Pulmonary artery endothelial cell (primary cell): ENCODE data around the gene CHI3L1. TPM values are rescaled to one million over a fixed set of nuclear protein-coding genes. Genes with fewer than 3 reads are reported as not detected.
"Not testable (repeated sequence)": the region's sequence is repeated elsewhere in the genome, so short reads cannot be mapped to it uniquely, and the experiment has no call there.

Source experiments
- DNase-seq: peaks from one replicate; pipeline ENCODE4 v3.0.0-alpha.2; 2011; ENCODE audit warnings: low read depth, low spot score
- total RNA-seq: library from RNA; depleted of rRNA; stranded (reverse); fragments of >200 nt; gene quantifications from 2 replicates; pipeline ENCODE4 v1.2.3, GENCODE V29; 2014

The CHI3L1 gene
- not detected in 2 replicates for total RNA-seq

DNA sequence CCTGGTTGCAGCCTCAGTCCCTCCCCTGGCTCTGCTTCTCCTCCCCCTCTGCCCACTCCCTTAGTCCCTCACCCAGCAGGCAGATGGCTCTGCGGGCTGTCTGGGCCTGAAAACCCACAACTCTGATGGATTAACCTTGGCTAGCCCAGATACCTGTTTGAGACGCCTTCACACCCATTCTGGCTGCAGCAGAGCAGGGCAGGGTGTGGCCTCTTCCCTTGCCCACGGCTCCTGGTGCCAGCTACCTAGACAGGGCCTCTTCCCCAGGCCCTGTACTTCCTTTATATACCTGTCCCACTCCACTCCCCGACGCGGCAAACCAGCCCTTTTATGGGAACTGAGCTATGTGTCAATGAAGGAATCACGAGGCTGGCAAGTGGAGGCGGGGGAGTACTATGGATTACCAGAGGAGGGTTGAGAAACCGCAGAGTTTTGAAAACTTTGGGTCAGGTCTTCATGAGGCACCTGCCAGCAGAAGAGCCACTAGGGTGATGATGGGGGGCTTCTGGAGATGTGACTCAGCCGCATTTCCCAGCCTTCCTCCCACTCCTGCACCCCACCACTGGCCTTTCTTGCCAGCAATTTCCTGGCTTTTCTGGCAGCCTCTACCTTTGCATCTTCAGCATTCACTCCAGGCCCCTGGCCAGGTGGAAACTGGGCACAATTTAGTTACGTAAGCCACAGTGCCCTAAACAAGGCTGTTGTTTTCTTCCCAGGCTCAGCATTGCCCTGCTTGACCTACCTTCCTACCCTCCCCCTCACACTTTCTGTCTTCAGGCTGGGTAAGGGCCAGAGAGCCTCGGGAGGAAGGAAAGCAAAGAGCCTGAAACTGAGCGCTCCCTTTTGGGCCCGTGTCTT, at the start of gene CHI3L1:
Gene CHI3L1 (minus strand): TSS at position 259 of the 858 bp plus-strand sequence. CDS start 81 bp downstream, at position 178.
- no peak for DNase-seq

DNA sequence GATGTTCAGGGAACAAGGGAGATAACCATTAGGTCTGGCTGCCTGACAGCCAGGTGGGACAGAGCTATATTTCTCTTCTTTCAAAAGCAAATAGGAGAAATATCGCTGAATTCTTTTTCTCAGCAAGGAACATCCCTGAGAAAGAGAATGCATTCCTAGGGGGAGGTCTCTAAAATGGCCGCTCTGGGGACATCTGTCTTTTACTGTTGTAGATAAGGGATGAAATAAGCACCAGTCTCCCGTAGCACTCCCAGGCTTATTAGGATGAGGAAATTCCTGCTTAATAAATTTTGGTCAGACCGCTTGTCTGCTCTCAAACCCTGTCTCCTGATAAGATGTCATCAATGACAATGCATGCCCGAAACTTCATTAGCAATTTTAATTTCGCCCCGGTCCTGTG, 48.4 kb upstream of the CHI3L1 start:
- DNase-seq = not testable (repeated sequence)

DNA sequence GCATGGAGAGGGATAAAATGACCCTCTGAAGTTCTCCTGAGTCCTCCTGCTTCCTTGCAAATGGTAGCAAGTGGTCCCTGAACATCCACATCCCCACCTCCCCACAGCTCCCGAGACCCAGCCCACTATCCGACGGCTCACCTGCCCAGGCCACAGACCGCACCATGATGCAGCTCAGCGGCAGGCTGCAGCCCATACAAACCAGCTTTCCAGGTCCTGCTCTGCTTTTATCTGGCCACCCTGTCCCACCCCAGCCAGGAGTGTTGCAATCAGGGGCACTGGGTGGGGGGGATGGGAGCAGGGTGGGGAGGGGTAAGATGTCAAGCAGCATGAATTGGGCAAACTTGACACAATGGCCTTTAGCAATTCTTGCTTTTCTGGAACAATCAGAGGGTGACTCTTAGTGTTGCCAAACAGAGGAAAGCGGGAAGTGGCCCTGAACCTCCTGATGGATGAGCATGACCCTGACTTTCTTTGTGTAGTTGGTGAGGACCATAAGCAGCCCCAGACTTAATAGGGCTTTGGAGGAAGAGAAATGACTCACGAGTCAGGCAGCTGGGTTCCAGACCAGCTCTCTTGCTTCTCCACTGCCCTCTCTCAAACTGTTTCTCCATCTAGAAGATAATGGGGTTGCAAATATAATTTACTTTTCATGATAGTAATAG, 43.1 kb upstream of the CHI3L1 start, which contains the start of gene CHIT1:
Gene CHIT1 (minus strand): TSS at position 203 of the 665 bp plus-strand sequence. CDS start 37 bp downstream, at position 166.
- DNase-seq = no peak

DNA sequence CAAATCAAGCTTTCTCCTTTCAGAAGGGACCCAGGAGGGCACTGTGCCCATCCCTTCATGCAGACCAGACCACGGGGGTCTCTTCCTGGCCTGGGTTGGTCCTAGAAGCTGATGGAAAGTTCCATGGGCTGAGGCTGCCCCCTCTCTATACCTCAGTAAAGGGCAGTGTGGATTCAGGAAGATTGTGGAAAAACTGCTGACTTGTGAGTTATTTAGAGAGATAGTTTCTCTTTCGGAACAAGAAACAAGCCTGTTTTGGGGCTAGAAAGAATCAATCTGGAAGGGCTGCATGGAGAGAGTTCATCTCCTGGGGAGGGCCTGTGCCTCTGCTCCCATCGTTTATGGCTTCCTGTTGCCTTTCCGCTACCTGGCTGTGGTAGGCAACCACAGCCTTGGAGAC, 42.2 kb upstream of the CHI3L1 start:
- DNase-seq = no peak

DNA sequence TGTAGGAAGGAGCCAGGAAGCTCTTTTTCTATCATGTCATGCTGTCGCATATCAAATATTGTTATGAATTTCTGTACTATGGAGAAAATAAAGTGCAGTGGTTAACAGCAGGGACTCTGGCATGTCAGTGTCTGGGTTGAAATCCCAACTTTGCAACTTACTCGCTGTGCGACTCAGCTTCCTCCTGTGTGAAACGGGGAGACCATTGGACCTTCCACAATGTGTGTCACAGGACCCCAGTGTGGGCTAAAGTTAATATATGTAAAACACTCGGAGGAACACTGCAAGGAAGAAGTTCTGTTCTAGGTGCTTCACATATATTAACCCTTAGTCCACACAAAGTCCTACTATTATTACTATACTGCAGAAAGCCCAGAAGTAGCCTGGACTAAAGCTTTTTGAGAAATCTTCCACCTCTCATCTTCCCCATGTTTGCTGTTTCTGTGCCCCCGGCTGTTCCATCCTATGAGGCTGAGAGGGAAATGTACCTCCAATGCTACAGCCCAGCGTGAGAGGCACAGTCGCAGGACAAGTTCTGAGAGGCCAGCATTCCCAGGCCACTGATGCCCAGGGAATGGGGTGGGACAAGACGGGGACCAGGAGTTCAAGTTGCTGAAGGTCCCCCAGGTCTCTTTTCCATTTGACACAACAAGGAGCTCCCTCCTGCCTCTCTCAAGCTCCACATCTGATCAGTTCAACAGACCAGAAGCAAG, 41.0 kb upstream of the CHI3L1 start:
- DNase-seq = no peak

DNA sequence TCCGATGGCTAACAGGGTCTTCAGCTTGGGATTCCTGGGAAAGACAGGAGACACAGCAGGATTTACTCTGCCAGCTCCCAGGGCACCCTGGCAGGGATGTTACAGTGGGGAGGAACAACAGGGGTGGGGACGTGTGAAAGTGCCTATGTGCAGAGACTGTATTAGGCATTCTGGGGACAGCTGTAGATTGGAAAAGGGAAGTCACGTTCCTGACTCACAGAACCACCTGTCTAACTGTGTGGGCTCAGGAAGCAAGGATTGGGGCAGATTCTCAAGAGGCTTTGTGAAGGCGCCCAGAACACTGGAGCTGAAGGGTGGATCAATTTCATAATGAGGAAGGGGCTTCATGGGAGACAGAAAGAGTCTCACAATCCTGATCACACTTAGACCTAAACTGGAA, 38.6 kb upstream of the CHI3L1 start:
- no peak for DNase-seq

DNA sequence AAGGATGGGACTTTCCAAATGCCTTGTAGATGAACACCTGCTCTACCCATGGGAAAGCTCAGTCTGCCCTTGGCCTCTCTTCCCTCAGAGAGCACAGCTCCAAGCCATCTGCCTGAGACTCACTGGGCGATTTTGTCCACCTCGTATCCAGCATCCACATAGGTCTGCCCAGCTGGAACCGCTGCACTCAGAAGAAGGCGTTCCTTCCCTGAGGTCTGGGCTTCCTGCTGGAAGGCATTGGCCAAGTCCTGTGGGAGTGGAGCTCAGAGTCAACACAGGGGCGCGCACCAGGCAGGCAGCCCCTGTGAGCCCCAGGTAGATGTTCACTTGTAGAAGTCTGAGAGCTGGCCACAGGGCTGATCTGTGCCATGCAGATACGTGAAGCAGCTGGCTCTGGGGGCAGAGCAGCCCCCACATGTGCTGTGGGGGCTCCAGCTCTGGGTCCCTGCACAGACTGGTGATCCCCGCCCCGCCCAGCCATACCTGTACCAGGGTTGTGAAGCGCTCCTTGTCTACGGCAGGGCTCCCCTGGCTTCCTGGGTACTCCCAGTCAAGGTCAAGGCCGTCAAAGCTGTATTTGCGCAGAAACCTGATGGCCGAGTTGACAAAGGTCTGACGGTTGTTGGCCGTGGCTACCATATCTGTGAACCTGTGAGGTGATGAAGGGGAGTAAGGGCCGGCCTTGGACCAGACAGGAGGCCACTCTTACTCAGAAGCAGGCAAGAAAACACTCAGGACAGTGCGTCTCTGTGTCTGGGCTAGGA, 36.7 kb upstream of the CHI3L1 start:
- DNase-seq = no peak

DNA sequence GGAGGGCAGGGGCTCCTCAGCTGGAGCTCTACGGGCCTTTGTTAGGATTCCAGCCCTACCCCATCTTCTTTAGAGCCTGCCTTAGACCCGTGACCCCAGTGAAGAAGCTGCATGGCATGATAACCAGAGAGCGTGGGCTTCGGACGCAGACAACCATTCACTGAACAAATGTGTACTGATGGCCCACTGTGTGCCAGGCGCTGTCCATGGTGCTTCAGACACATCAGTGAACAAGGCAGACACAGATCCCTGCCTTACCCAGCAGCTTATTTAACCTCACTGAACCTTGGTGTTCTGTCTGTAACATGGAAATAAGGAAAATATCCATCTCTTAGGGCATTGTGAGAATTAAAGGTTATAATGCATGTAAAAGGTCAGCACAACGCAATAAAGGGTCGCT, 33.4 kb upstream of the CHI3L1 start:
- no peak for DNase-seq

DNA sequence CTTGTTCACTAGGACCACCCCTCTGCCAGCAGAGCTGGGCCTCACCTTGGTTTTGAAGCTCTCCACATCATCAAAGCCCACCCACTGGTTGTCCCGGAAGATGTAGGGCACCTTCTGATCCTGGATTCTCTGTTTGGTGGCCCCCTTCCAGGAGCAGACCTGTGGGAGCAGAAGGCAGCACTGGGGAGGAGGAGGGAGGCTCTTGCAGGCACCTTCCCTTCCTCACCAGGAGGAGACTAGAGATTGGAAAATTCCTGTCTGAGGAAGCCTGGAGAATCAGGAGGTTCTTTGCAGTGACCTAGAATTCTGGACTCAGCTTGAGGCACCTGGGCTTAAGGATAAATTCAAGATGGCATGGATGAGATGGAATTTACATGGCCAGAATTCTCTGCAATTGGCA, 32.7 kb upstream of the CHI3L1 start:
- no peak for DNase-seq

DNA sequence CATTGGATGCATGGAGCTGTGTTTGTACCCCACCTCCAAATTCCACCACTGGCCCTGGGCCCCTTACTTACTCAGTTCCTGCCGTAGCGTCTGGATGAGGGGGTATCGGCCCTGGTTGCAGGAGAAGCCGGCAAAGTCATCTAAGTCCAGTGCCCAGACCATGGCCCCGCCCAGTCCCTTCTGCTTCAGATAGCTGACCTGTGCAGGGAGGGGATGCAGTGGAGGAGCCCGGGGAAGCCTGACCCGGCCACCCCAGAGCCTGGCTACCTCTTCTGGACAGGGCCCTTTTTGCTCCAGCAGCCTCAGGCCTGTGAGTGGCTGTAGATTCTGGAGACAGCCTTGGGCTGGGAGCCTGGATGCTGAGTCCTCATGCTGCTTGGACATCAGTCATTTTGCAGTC, 31.2 kb upstream of the CHI3L1 start:
- no peak for DNase-seq

DNA sequence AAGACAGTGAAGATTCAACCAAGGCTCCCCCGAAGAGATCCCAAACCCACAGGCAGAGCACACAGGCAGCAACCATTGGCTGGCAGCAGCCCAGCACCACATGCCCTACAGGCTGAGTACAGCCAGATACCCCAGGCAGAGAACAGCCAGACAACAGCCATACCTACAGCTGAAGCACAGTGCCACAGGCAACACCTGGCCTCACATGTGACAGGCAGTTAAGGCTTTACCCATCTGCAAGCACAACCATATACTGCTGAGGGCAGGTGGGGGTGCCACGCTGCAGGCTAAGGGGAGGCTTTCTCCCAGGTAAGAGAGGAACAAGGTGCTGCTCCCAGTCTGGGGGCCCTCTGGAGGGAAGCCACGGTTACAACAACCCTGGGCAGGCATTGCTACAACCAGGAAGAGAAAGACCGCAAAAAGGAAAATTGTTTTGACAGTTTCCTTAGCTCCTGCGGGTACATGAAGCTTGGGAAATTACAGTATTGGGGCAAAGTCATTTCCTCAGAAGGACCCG, 30.7 kb upstream of the CHI3L1 start:
- no peak for DNase-seq

DNA sequence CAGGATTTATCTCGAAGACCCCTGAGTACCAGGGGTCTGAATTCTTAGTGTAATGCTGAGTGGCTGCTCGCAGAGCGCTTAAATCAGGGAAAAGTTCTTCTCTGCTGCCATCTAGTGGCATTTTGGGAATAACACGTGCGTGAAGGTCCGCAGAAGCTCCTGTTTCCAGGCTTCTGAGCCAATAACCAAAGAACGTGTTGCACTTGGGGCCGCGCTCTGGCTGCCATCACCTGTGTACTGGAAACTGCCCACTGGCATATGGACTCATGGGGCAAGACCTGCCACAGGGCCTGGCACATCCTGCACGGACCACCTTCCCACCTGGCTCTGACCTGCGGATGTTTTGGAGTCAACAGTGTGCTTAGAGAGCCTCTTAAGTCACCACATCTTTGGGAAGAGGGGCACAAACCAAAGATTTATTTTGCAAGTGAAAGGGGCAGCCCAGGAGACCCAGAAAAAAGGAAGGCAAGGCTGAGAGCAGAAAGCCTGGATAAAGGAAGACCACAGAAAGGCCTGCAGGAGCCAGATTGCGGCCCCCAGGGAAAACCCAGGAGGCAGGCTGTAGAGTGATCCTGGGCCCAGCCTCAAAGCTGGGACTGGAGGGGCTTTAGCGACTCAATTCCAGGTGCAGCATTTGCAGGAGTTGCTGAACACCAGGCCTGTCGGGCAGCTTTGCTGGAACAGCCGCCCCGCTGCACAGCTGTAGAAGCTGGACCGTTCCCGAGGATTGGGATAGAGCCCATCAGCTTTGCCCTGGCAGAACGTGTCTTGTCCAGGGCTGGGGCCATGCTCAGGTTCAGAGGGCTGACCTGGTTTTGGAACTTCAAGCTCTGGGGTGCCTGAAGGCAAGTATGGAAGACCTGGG, 30.0 kb upstream of the CHI3L1 start:
- DNase-seq = no peak

DNA sequence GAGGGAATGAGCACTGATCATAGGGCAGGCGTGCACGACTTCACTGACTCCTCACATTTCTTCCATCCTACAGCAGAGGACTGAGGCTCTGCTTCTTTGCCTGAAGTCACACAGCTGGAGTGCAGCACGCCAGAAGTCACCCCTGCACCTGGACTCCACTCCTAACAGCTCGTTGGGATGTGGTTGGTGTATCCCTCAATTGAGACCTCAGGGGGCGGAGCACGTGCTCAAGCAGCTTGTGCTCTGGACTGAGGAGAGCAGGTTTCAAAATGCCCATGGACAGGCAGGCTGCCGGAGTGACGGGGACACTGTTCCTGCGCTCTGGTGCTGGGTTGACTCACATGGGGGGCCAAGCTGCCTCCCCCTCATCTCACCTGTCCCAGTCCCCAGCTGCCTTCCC, 29.1 kb upstream of the CHI3L1 start:
- DNase-seq = no peak

DNA sequence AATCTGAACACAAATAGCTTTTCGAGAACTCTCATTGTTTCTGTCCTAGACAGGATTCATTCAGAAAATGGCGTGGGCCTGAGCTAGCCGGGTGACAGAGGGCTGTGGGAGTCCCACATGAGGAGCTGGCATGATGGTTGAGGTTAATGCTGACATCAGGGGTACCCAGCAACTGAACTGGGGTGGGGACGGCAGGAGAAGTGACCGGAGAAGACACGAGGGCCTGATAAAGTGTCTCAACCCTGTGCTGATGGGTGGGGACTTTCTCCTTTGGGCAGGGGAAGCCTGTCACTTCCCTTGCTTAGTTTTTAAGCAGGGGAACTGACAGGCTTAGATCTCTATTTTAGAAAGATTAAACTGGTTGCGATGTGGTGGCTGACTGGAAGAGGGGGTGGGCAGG, 28.4 kb upstream of the CHI3L1 start:
- no peak for DNase-seq

DNA sequence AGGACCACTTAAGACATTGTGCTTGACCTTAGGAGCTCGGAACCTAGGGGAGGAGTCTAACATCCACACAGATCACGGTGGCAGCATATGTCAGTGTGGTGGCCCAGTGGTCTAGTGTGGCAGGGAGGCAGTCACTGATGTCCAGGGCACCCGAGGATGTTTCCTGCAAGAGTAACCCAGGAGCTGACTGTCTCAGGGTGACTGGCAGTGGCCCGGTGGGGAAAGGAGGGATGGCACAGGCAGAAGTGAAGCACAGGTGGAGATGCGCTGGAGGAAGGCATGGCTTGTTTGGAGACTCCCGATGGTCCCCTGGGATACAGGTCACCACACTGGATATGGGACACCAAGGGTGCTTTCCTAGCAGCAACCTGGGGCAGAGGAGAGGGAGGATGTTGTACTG, 26.6 kb upstream of the CHI3L1 start:
- DNase-seq = no peak

DNA sequence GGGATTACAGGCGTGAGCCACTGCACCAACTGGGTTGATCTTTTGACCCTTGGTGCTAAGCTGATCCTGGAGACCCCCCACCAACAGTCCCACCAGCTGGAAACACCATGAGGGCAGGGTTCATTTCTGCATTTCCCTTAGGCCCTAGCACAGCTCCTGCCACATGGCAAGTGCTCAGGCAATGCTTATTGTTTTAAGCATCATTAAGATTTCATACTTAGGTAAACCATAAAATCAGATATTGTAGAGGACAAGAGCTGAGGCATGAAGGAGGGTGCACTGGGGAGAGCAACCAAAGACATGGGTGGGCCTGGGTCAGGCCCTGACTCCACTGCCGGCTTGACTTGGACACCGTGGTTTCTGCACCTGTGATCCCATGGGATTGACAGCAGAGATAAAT, 25.3 kb upstream of the CHI3L1 start:
- no peak for DNase-seq

DNA sequence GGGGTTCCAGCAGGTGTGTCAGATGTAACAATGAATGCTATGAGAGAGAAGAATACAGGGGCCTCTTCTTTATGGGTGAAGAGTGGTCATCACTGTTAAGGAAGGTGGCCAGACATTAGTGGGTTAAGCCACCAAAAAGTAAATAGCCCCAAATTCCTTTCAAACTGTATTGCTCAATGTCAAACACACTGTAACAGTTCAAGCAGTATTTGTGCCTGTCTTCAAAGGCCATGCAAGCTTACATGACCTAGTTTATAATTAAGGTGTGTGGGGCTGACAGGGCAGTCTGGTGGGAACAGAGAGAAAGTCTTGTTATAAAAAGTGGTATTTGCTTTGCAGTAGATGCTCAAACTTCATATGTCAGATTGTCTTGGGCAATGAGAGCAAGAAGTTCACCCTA, 24.5 kb upstream of the CHI3L1 start:
- no peak for DNase-seq

DNA sequence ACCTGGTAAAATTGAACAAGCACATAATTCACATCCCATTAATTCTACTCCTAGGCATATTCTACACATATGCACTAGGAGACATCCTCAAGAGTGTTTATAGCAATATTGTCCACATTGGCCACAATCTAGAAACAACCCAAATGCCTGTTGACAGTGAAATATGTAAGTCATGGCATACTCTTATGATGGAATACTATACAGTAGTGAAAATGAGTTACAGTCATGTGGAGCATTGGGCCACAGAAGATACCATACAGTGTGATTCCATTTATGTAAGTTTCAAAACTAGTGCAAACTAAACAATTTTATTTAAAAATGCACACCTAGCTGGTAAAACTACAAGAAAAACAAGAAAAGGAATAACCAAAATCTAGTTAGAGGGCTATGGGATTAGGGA, 23.8 kb upstream of the CHI3L1 start:
- no peak for DNase-seq

DNA sequence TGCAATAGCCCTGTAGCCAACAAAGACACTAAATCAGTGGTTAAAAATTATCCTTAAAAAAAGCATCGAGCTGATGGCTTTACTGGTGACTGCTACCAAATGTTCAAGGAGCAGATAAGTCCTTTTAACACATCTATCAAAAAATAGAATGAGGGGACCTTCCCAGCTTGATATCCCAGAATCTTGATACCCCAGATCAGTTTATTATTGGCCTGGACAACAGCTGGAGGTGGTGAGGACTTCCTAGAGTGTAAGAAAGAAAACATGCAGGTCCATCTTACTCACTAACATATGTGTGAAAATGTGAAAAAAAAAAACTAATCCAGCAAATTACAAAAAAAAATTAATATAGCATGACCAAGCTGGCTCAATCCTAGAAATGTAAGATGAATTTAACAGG, 21.7 kb upstream of the CHI3L1 start:
- no peak for DNase-seq

DNA sequence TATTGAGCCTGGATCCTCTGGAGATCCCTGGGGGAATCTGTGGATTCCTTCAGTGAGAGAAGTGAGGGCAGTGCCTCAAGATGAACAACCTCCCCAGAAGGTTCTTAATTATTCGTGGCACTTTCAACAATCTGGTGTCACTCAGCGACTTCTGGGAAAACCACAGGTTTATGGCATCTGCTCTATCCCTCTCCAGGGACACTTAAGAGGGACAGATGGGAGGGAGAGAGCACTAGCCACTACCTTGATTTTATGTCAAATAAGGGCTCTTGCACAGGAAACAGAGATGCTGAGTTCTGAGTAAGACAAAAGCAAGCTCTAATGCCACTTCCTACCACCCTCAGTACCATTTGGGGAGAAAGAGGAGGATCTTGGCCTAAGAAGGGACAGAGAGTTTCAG, 21.2 kb upstream of the CHI3L1 start:
- no peak for DNase-seq
